Astrocyte of the cerebellum (primary cell): ENCODE results near the gene TMLHE.
"Not testable (repeated sequence)": the region's sequence is repeated elsewhere in the genome, so short reads cannot be mapped to it uniquely, and the experiment has no call there.

Source experiments
- DNase-seq: peaks from one replicate; pipeline ENCODE4 v3.0.0-alpha.2; 2011; ENCODE audit warnings: low read depth
- H3K4me3 ChIP-seq: 2 replicates; pipeline ENCODE4 v1.5.1; 2011; ENCODE audit warnings: mild to moderate bottlenecking, low read depth, low read length, moderate library complexity
- in situ Hi-C: cut with HindIII; loops from 2 replicates; pipeline ENCODE4 v1.10.0; 2017; ENCODE audit warnings: low sequenced_read_pairs
- TF ChIP-seq, protein P1 (sequence below): IDR thresholded peaks from 2 replicates; pipeline ENCODE4 v1.5.1; 2012; ENCODE audit warnings: low read length, low read depth, moderate library complexity, mild to moderate bottlenecking; ENCODE audit errors: missing control alignments

TMLHE gene

DNA sequence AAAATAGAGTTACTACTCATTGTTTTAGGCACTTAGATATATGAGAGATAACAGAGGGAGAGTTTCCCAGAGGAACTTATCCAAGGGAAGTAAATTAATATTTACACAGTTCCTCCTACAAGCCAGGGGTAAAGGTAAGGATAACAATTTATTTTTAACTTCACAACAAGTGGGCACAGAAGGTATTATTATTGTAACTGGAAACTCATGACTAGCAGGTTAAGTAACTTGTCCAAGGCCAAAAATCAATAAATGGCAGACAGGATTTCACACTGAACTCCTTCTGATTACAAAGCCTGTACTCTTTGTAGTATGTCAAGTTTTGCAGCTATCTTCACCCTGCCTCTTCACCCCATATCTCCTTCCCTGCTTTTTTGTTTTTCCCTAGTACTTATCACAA lies 107.5 kb downstream of the TMLHE start:
- H3K4me3 ChIP-seq, result no peak overlapping the region
- DNase-seq, result no peak
- in situ Hi-C loops, result no loop called here
- TF ChIP-seq, protein P1, sequence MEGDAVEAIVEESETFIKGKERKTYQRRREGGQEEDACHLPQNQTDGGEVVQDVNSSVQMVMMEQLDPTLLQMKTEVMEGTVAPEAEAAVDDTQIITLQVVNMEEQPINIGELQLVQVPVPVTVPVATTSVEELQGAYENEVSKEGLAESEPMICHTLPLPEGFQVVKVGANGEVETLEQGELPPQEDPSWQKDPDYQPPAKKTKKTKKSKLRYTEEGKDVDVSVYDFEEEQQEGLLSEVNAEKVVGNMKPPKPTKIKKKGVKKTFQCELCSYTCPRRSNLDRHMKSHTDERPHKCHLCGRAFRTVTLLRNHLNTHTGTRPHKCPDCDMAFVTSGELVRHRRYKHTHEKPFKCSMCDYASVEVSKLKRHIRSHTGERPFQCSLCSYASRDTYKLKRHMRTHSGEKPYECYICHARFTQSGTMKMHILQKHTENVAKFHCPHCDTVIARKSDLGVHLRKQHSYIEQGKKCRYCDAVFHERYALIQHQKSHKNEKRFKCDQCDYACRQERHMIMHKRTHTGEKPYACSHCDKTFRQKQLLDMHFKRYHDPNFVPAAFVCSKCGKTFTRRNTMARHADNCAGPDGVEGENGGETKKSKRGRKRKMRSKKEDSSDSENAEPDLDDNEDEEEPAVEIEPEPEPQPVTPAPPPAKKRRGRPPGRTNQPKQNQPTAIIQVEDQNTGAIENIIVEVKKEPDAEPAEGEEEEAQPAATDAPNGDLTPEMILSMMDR, result no peak

DNA sequence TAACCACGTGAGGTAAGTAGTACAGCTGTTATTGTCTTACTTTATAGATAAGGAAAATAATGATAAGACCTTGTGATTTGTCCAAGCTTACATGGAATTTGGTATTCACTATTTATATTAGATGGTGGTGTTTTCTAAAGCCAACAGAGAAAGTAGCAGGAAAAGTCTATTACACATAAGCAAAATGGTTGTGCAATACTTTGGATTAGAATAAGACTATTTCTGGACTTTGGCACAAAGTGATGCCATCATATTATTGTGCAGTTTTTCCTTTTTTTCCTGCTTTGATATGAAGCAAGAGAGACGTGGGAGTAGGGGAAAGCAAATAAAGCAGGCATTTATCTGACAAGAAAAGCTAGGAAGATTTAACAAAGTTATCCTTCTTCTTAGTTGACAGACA lies 117.6 kb downstream of the TMLHE start:
- H3K4me3 ChIP-seq, DNase-seq, in situ Hi-C loops: not testable (repeated sequence)

DNA sequence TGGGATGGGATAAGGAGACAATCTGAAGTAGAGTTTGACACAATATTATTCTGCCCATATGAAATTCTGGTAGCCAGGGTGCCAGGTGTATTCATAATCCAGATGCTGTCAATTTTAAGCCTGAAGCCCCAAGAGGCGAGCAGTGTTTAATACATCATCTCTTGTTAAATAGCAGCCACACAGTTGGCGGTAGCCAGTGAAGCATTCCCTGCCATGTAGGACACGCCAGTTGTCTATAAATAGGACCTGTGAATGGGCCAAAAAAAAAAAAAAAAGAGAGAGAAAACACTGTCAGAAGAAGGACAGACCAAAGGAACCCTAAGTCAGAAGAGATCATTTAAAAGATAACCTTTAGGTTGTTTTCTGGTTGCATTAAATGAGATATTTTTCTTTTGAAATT lies 121.3 kb downstream of the TMLHE start:
- H3K4me3 ChIP-seq, DNase-seq, in situ Hi-C loops: not testable (repeated sequence)

DNA sequence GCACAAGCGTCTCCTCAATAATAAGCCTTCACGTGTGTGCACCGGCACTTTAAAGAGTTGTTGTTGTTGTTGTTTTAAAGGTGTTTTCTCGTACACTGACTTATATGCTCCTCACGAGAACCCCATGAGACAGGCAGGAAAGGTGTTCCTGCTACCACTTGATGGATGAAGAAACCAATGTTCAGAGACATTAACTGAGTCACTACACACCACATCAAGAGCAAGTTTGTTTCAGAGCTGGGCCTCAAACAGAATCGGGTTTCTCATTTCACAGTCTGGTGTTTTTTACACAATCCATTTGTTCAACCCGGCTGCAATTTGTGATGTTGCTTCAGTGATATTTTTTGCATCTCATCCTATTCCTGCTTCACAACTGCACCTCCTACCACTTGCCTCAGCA lies 135.6 kb downstream of the TMLHE start:
- in situ Hi-C loops, DNase-seq, H3K4me3 ChIP-seq: not testable (repeated sequence)

DNA sequence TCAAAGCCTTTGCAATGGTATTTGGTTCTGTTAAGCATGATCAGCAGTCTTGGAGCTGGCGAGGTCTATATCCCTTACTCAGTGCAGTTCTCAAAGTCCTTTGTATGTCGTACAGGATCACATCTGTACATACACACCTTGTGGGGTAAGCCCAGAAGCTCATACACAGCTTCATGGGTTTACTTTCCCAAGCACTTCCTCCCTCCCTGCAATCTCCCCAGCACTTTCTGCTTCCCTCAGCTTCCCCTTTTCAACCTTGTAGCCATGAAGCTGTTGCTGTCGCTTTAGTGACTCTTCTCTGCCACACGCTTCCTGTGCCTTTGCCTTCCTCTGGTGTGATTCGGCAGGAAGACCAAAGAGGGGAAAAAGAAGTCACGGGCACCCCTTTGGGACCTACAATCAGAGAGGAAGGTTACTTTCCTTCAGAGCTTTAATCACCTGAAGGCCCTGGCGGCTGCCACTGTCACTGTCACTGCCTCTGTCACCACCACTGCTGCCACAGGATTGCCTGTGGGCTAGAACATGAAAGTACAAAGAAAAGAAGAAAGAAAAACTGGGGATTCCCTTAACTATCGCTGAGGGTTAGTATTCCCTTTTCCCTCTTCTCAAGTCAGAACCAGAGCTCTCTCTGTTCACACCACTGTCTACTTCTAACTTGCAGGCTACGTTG lies 146.3 kb downstream of the TMLHE start:
- in situ Hi-C loops, H3K4me3 ChIP-seq, DNase-seq: not testable (repeated sequence)

DNA sequence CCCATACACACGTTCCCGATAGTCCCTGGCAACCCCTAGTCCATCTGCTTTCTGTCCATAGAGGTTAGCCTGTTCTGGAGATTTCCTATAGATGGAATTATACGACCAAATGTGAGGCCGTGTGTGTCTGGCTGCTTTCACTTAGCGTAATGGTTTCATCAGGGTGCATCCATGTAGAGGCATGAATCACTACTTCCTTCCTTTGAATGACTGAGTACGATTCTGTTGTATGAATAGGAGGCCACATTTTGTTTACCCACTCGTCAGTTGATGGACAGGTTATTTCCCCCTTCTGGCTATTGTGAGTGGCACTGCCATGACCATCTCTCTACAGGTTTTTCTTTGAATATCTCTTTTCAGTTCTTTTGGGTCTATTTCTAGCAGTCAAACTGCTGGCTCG lies 152.3 kb downstream of the TMLHE start:
- in situ Hi-C loops, DNase-seq, H3K4me3 ChIP-seq: not testable (repeated sequence)

DNA sequence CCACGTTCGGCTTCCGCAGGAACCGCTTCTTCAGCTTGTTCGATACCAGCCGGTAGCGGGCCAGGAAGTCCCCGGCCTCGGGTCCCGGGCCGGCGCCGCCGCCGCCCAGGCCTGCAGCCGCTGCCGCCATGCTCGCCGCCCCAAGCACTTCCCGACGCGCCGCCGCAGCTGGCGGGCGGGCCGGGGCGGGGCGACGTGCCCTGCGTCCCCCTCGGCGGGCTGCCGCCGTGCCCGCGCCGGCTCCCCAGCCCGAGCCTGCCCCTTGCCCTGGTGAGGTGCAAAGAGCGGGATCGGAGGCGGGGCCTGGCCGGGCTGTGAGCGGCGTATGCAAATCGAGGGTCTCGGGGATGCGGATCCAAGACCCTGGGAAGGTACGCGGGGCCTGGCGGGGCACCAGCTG lies 154.3 kb downstream of the TMLHE start, which contains the start of gene F8A3:
F8A3 (minus strand) TSS at position 150 of the 400 bp plus-strand sequence; CDS start at position 130, 20 bp downstream.
- H3K4me3 ChIP-seq, DNase-seq, in situ Hi-C loops: not testable (repeated sequence)

DNA sequence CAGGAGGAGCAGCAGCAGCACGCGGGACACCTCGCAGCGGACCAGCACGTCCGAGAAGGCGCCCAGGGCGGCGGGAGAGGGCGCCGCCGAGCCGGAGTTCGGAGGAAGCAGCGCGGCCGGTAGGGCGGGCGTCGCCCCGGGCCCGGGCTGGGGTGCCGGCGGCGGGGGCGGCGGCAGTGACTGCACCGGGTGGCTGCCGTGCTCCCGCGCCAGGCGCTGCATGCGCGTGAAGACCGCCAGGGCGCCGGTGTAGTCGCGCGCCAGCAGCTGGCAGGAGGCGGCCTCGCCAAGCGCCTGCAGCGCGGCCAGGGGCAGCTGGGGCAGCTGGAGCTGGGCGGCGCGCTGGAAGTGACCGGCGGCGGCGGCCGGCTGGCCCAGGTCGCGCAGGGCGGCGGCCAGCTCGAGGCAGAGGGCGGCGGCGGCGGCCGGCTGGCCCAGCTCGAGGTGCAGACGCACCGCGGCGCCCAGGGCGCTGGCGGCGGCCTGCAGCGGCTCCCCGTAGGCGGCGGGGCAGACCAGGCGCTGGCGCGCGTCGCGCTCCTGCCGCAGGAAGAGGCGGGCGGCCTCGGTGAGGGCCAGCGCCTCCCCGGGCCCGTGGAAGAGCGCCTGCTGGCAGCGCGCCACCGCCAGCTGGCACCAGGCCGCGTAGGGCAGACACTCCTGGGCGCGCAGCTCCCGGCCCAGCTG lies 154.8 kb downstream of the TMLHE start:
- in situ Hi-C loops, H3K4me3 ChIP-seq, DNase-seq: not testable (repeated sequence)

DNA sequence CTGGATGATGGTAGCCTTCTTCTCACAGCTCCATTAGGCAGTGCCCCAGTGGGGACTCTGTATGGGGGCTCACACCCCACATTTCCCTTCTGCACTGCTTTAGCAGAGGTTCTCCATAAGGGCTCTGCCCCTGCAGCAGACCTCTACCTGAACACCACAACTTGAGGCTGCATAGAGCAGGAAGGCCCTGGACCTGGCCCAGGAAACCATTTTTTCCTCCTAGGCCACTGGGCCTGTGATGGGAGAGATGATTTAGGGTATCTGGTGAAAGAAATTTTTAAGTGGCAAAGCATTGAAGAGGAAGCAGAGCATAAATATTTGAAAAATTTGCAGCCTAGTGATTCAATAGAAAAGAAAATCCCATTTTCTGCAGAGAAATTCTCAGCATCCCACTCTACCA lies 171.7 kb downstream of the TMLHE start:
- H3K4me3 ChIP-seq, result no peak overlapping the region
- TF ChIP-seq, protein P1, result no peak
- in situ Hi-C loops, result no loop called here
- DNase-seq, result no peak
